Tibial artery (tissue), 4 donors: ENCODE measurements around the gene SNAP29.

Experiments
- DNase-seq, 2 donors: peaks; one replicate each; pipeline ENCODE4 v3.0.0-alpha.2; 2019
- H3K27ac ChIP-seq, 2 donors: fragments of 200-600 bp; sonication (generic) in 1 of 2; 1 replicate in 1 of 2; 2 replicates in 1 of 2; pipeline ENCODE4 v1.5.1; 2018 to 2019; ENCODE audit warnings: mild to moderate bottlenecking in 1 of 2
- H3K27me3 ChIP-seq, 2 donors: fragments of 200-600 bp; sonication (generic) in 1 of 2; one replicate each; pipeline versions ENCODE4 v1.5.1 to v1.6.0; 2016 to 2019
- H3K36me3 ChIP-seq, 3 donors: fragments of 200-600 bp; sonication (generic) in 2 of 3; one replicate each; pipeline ENCODE4 v1.5.1; 2016 to 2019; ENCODE audit warnings: mild to moderate bottlenecking in 2 of 3
- H3K4me1 ChIP-seq, 4 donors: fragments of 200-600 bp; sonication (generic) in 2 of 4; 1 replicate in 3 of 4; 2 replicates in 1 of 4; pipeline ENCODE4 v1.5.1; 2016 to 2019
- H3K4me3 ChIP-seq, 2 donors: fragments of 200-600 bp; sonication (generic) in 1 of 2; 1 replicate in 1 of 2; 2 replicates in 1 of 2; pipeline ENCODE4 v1.5.1; 2018 to 2019; ENCODE audit warnings: mild to moderate bottlenecking in 2 of 2
- H3K9me3 ChIP-seq, 3 donors: fragments of 200-600 bp; sonication (generic) in 1 of 3; one replicate each; pipeline ENCODE4 v1.5.1; 2016 to 2019
- CTCF ChIP-seq, 2 experiments: fragments of 200-600 bp in 1 of 2; fragments of 450-650 bp in 1 of 2; IDR thresholded peaks; one replicate each; pipeline ENCODE4 v1.5.1; 2017 to 2019; ENCODE audit warnings: antibody characterized with exemption in 2 of 2, mild to moderate bottlenecking in 1 of 2, moderate library complexity in 1 of 2
- intact Hi-C: fragments of 100-400 bp; cut with DNase I; formaldehyde crosslinking; loops from one replicate; pipeline ENCODE4 v1.15.0; 2023; ENCODE audit warnings: low total_unique reads

Gene SNAP29

GRCh38 chr22:20813056-20813455, 45.8 kb upstream of the SNAP29 start:
- intact Hi-C loops: no loop called here
- H3K36me3 ChIP-seq: peaks cover 73 to 81% (median 81%) of the 10 kb centered on the region in 3 donors

GRCh38 chr22:20814221-20814808, 44.5 kb upstream of the SNAP29 start:
- no peak for DNase-seq
- Histone ChIP-seq H3K4me3 (no peak overlapping the region), H3K27me3 (no peaks in the 10 kb centered on the region), H3K36me3 (peaks cover 70 to 83% (median 81%) of the 10 kb centered on the region in 3 donors), H3K4me1 (no peaks in the 10 kb centered on the region), H3K27ac (no peak overlapping the region), H3K9me3 (no peaks in the 10 kb centered on the region)
- intact Hi-C loops: no loop called here
- TF ChIP-seq CTCF (IDR thresholded peaks at IDR 0.05): no peak

More at GRCh38 chr22:20813056-20813455, 45.8 kb upstream of the SNAP29 start:
- Histone ChIP-seq H3K9me3 (no peaks in the 10 kb centered on the region), H3K27ac (no peak overlapping the region), H3K4me1 (no peaks in the 10 kb centered on the region), H3K27me3 (no peaks in the 10 kb centered on the region), H3K4me3 (no peak overlapping the region)
- no peak for TF ChIP-seq CTCF (IDR thresholded peaks at IDR 0.05)
- no peak for DNase-seq

- Histone ChIP-seq H3K4me1 (no peaks in the 10 kb centered on the region), H3K27me3 (no peaks in the 10 kb centered on the region), H3K9me3 (no peaks in the 10 kb centered on the region), H3K27ac (no peak overlapping the region), H3K36me3 (peaks cover 66 to 84% (median 82%) of the 10 kb centered on the region in 3 donors), H3K4me3 (no peak overlapping the region)
- TF ChIP-seq CTCF (IDR thresholded peaks at IDR 0.05): no peak
- DNase-seq: peak in 1 of 2 donors; percentile 17
- intact Hi-C loops: no loop called here
These were observed 43.2 kb upstream of the SNAP29 start for GRCh38 chr22:20815477-20816050.

GRCh38 chr22:20816559-20816958, 42.2 kb upstream of the SNAP29 start:
- Histone ChIP-seq H3K4me1 (no peaks in the 10 kb centered on the region), H3K4me3 (no peak overlapping the region), H3K9me3 (no peaks in the 10 kb centered on the region), H3K27me3 (no peaks in the 10 kb centered on the region), H3K36me3 (peaks cover 66 to 84% (median 77%) of the 10 kb centered on the region in 3 donors), H3K27ac (no peak overlapping the region)
- no peak for TF ChIP-seq CTCF (IDR thresholded peaks at IDR 0.05)
- DNase-seq: peak in 1 of 2 donors; percentile 28
- intact Hi-C loops: no loop called here

- no peak for DNase-seq
- no peak overlapping the region for H3K27ac ChIP-seq
These were observed 40.3 kb upstream of the SNAP29 start for GRCh38 chr22:20818471-20818870.

More at GRCh38 chr22:20818471-20818870, 40.3 kb upstream of the SNAP29 start:
- Histone ChIP-seq H3K27me3 (no peaks in the 10 kb centered on the region), H3K9me3 (no peaks in the 10 kb centered on the region), H3K4me3 (no peak overlapping the region), H3K36me3 (peaks cover 54 to 84% (median 61%) of the 10 kb centered on the region in 3 donors), H3K4me1 (no peaks in the 10 kb centered on the region)
- no peak for TF ChIP-seq CTCF (IDR thresholded peaks at IDR 0.05)
- intact Hi-C loops: no loop called here
